SK-N-MC (cell line): ENCODE measurements around the gene EDARADD.

Experiments
- EZH2 ChIP-seq: fragments of 200-600 bp; sonication (generic); IDR thresholded peaks from one replicate; pipeline ENCODE4 v1.6.1; 2017; ENCODE audit warnings: antibody characterized with exemption
- FOXP2 ChIP-seq: optimal IDR thresholded peaks from 2 replicates; pipeline ENCODE3; 2011; ENCODE audit warnings: mild to moderate bottlenecking, moderate library complexity; ENCODE audit not compliant: insufficient read depth; ENCODE audit errors: extremely low read length, control extremely low read depth
- POLR2AphosphoS5 ChIP-seq: IDR thresholded peaks from 2 replicates; pipeline ENCODE4 v1.6.1; 2012; ENCODE audit warnings: mild to moderate bottlenecking, low read depth, low read length, borderline replicate concordance

- TF ChIP-seq POLR2AphosphoS5 (no peak), EZH2 (no peak), FOXP2 (peak; percentile 10)
Observed at GRCh38 chr1:236502972-236503639, 109.0 kb downstream of the EDARADD start.
